HG02870 (cell line): ENCODE results near the gene TGM3.

ENCODE experiments used
- ATAC-seq: cut with Tn5 transposase; IDR thresholded peaks from one replicate; pipeline ENCODE4 v1.9.1; 2021; ENCODE audit warnings: mild to moderate bottlenecking, moderate library complexity; ENCODE audit not compliant: unreplicated experiment

Gene TGM3

DNA sequence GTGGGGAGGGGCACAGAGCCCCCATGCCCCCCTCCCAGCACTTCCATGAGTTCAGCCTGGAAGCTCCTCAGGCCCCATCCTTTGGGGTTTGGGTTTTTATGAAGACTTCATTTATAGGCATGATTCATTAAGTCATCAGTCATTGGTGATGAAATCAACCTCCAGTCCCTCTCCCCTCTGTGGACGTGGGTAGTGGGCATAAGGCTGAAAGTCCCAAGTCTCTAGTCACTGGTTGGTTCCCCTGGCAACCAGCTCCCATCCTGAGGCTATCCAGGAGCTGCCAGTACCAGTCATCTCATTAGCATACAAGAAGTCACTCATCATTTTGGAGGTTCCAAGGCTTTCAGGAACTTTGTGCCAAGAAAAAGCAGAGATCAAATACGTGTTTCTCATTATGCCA, 9.2 kb downstream of the TGM3 start:
- ATAC-seq = no peak

DNA sequence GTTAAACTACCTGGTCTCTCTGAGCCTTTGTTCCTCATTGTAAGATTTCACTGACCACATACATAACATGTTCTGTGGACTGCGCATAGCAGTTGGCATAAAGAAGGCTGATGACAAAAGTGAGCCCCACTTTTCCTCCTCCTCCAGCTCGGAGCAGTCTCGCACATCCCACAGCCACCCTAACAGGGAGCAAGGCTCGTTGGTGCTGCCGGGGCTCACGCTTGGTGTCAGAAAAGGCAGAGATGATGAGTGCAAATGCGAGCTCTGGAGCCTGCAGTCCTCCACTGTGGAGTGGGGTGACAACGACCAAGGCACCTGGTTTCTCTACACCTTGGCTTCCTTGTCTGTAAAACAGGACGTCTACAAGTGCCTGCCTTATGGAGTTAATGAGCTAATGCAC, 9.7 kb downstream of the TGM3 start:
- ATAC-seq = no peak

DNA sequence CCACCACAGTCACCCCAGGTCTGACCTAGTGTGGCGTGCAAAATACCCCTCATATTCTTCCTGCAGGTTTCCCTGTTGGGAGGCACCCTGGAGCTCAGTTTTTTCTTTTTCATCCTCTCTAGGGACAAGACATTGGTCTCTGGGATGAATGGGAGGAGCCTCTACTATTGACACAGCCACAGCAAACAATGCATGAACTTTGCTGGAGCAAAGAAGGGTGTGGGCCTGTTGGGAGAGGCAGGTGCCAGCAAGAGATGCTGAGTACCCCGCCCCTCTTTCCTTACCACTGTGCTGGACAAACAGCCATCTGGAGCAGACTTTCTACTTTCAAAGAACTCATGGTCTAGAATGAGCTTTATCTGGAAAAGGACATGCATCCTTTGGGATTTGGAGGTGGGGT, 10.1 kb downstream of the TGM3 start:
- no peak for ATAC-seq

DNA sequence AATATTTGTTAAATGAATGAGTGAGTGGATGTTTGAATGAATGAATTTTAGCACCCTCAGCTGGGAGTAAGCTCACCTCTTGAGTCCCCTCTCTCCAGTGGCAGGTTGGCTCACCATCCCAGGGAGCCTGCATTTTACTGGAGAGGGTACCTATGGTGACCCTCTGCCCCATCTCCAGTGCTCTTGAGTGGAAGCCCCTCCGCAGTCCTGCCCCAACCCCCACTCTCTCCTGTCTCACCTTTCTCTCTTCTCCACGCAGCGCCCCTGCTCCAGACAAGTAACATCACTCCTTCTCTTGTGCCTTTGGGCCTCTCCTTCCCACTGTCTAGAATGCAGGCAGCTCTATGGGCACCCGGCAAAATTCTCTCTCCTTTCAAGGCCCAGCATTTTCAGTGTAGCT, 11.3 kb downstream of the TGM3 start:
- no peak for ATAC-seq

- no peak for ATAC-seq
Observed at GRCh38 chr20:2311329-2311728, 15.5 kb downstream of the TGM3 start.

- ATAC-seq = no peak
Observed at GRCh38 chr20:2312876-2313275, 17.1 kb downstream of the TGM3 start.

DNA sequence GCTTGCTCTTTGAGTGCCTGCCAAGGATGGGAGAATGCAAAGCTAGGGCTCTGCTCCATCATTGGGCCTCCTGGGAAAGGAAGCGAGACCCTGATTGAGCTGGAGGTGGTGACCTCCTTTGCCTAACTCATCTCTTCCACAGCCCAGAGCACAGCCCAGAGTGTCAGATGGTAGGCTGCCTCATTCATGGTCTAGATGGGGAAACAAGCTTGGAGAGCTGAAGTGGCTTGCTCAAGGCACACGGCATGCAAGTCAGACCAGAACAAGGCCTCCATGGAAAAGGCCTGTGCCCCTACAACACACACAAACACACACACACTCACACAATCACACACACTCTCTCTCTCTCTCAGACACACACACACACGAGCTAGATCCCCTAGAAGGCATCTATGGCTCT, 17.5 kb downstream of the TGM3 start:
- ATAC-seq = no peak

GRCh38 chr20:2314759-2315439, 19.1 kb downstream of the TGM3 start:
- ATAC-seq = no peak

- ATAC-seq = no peak
Observed at GRCh38 chr20:2315440-2315778, 19.6 kb downstream of the TGM3 start.

DNA sequence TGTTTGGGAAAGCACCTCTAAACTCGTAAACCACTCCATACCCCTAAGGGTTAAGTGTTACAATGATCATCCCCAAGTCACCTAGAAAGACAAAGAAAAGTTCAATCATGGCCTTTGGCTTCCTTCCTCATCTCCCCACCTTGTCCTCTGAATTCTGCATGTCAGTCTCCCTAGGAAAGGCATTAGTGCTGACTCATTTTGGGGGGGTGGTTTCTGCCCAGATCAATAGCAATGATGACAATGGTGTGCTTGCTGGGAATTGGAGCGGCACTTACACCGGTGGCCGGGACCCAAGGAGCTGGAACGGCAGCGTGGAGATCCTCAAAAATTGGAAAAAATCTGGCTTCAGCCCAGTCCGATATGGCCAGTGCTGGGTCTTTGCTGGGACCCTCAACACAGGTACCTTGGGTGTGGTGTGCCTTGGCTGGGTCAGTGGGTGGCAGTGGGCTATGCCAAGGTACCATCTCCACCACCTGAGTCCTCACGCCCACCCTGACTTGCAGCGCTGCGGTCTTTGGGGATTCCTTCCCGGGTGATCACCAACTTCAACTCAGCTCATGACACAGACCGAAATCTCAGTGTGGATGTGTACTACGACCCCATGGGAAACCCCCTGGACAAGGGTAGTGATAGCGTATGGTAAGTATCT, 21.2 kb downstream of the TGM3 start:
- ATAC-seq = no peak

- no peak for ATAC-seq
Observed at GRCh38 chr20:2320813-2321658, 25.2 kb downstream of the TGM3 start.

GRCh38 chr20:2323051-2323450, 27.2 kb downstream of the TGM3 start:
- no peak for ATAC-seq

DNA sequence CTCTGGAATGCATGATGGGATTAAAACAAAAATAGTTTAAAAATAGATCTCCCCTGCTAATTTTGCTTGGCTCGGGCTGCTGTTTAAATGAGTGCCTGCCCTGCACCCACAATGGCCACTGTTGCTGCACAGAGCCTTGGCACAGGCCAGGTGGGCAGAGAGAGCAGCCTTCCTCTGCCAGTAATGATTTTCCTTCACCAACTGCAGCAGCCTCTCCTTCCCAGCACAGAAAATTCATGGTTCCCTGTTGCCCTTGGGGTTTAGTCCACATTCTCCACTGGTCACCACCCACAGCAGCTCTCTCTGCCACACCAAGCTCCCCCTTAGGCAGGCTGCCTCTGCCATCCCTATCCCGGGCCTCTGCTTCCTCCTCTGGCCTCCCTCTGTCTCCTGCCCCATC, 30.2 kb downstream of the TGM3 start:
- ATAC-seq = no peak

DNA sequence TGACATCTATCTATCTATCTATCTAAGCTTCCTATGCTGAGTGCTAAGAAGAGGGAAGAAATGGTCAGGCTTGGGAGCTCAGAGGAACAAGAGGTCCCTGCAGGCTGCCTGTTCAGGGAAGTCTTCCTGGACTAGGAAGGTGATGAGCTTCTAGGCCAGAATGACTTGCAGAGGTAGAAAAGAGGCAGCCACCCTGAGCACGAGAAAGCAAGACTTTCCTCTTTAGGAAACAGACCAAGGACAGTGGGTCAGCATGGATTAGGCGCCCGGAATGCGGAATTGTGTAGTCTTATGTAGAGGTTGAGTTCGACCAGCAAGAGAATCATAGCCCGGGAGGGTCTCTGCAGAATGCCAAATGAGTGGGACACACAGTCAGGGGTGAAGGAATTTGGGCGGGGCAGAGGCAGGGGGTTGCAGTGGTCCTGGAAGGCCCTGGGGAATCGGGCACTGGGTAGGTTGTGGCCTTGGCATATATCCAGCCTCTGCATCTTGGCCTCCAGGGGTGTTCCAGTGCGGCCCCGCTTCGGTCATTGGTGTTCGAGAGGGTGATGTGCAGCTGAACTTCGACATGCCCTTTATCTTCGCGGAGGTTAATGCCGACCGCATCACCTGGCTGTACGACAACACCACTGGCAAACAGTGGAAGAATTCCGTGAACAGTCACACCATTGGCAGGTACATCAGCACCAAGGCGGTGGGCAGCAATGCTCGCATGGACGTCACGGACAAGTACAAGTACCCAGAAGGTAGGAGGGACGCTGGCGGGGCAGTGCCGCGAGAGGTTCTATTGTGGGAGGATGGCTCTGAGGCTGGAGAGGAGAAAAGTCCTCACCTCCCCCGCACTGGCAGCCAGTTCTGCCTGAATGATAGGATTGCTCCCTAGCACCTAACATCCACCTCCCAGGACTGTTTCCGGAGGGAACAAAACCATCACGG, 32.1 kb downstream of the TGM3 start:
- ATAC-seq = no peak

DNA sequence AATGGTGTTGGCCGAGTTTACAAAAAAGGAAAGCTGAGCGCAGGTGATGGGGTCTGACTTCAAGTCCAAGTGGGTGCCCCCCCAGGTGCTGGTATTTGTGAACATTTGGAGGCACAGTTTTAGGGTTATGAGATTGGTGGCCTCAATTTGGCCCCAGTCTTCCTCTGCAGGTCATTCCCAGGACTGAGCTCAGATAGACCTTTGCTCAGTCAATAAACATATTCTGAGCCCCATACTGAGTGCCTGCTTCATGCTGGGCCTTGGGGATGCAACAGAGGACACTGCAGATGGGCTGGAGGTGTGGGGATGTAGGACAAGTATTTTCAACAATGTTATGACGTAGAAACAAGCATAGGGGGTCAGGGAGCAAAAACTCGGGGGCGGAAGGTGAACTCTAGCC, 33.5 kb downstream of the TGM3 start:
- ATAC-seq = no peak

- ATAC-seq = no peak
Observed at GRCh38 chr20:2330090-2330695, 34.4 kb downstream of the TGM3 start.

GRCh38 chr20:2331106-2331505, 35.3 kb downstream of the TGM3 start:
- no peak for ATAC-seq

DNA sequence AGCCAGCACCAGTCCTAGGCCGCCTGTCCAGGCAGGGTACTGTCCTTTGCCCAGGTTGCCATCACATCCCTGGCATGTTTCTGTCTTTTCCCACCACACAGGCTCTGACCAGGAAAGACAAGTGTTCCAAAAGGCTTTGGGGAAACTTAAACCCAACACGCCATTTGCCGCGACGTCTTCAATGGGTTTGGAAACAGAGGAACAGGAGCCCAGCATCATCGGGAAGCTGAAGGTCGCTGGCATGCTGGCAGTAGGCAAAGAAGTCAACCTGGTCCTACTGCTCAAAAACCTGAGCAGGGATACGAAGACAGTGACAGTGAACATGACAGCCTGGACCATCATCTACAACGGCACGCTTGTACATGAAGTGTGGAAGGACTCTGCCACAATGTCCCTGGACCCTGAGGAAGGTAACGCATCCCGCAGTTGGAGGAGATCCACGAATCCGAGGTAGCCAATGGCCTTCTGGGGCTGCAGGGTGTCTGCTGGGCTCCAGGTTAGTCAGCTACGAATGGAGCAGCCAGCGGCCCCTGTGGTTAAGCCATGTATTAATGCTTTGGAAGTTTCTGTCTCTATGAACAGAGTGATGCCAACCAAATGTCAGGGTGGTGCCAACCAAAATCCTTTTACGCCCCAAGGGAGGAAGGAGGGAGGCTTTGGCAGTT, 36.2 kb downstream of the TGM3 start:
- no peak for ATAC-seq

- ATAC-seq = no peak
Observed at GRCh38 chr20:2332711-2333110, 36.9 kb downstream of the TGM3 start.

DNA sequence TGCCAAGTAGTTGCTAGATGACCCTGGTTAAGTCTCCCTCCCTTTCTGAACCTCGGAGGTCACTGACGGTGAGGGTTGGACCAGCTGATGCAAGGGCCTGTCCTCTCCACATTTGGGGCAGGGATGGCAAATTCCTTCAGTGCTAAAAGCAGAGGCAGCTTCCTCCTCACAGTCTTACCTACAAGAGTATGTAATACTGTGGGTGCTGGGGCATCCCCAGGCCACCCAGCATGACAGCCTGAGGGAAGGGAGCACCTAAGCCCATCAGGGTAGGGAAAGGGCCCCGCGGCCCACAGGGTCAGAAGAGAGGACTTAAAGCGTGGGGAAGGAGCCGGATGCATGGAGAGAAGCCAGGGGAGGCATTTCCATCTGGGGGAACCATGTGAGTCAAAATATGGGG, 38.0 kb downstream of the TGM3 start:
- ATAC-seq = no peak
